Ascending aorta (tissue), 2 donors: ENCODE results near the gene XYLT1. TPM values are rescaled to one million over a fixed set of nuclear protein-coding genes. Genes with fewer than 3 reads are reported as not detected.

Experiments
- DNase-seq, 2 donors: peaks; one replicate each; pipeline ENCODE4 v3.0.0-alpha.2; 2019; ENCODE audit warnings: low spot score in 2 of 2
- H3K27ac ChIP-seq, 2 donors: fragments of 200-600 bp; sonication (generic); one replicate each; pipeline ENCODE4 v1.5.1; 2016 to 2017; ENCODE audit warnings: mild to moderate bottlenecking in 1 of 2
- H3K27me3 ChIP-seq: fragments of 200-600 bp; sonication (generic); one replicate; pipeline ENCODE4 v1.5.1; 2017
- H3K36me3 ChIP-seq, 2 donors: fragments of 200-600 bp; sonication (generic); one replicate each; pipeline ENCODE4 v1.5.1; 2016
- H3K4me1 ChIP-seq, 2 donors: fragments of 200-600 bp; sonication (generic); one replicate each; pipeline ENCODE4 v1.5.1; 2016 to 2017; ENCODE audit warnings: mild to moderate bottlenecking in 1 of 2
- H3K4me3 ChIP-seq, 2 donors: fragments of 200-600 bp; sonication (generic); one replicate each; pipeline ENCODE4 v1.5.1; 2016 to 2017; ENCODE audit warnings: mild to moderate bottlenecking in 1 of 2
- H3K9me3 ChIP-seq, 2 donors: fragments of 200-600 bp; sonication (generic); one replicate each; pipeline ENCODE4 v1.5.1; 2016
- intact Hi-C: fragments of 100-400 bp; cut with DNase I; formaldehyde crosslinking; loops from one replicate; pipeline ENCODE4 v1.15.1; 2023
- total RNA-seq: library from RNA; depleted of rRNA; stranded (reverse); fragments of >200 nt; gene quantifications from one replicate; pipeline ENCODE4 v1.1.0, GENCODE V29; 2016
- TF ChIP-seq, protein P1 (sequence below), 3 experiments: fragments of 200-600 bp in 2 of 3; fragments of 450-650 bp in 1 of 3; sonication (generic) in 2 of 3; IDR thresholded peaks; one replicate each; pipeline ENCODE4 v1.5.1; 2016 to 2019; ENCODE audit warnings: antibody characterized with exemption in 3 of 3, mild to moderate bottlenecking in 1 of 3, moderate library complexity in 1 of 3

The XYLT1 gene
- total RNA-seq, 1 donor from 2014 or later = 6.7 TPM

DNA sequence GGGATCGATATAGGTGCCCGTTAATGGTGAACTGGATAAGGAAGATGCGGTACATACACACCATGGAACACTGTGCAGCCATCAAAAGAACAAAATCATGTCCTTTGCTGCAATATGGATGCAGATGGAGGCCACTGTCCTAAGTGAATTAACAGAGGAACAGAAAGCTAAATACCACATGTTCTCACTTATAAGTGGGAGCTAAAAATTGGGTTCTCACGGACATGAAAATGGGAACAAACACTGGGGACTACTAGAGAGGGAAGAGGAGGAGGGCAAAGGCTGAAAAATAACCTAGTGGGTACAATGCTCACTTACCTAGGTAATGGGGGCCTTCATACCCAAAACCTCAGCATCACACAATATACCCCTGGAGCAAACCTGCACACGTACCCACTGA, 302.6 kb downstream of the XYLT1 start:
- intact Hi-C loops = no loop called here
- TF ChIP-seq, protein P1, sequence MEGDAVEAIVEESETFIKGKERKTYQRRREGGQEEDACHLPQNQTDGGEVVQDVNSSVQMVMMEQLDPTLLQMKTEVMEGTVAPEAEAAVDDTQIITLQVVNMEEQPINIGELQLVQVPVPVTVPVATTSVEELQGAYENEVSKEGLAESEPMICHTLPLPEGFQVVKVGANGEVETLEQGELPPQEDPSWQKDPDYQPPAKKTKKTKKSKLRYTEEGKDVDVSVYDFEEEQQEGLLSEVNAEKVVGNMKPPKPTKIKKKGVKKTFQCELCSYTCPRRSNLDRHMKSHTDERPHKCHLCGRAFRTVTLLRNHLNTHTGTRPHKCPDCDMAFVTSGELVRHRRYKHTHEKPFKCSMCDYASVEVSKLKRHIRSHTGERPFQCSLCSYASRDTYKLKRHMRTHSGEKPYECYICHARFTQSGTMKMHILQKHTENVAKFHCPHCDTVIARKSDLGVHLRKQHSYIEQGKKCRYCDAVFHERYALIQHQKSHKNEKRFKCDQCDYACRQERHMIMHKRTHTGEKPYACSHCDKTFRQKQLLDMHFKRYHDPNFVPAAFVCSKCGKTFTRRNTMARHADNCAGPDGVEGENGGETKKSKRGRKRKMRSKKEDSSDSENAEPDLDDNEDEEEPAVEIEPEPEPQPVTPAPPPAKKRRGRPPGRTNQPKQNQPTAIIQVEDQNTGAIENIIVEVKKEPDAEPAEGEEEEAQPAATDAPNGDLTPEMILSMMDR (IDR thresholded peaks at IDR 0.05) = no peak
- Histone ChIP-seq H3K27ac (no peak overlapping the region), H3K36me3 (no peaks in the 10 kb centered on the region), H3K27me3 (no peaks in the 10 kb centered on the region), H3K4me3 (no peak overlapping the region), H3K4me1 (no peaks in the 10 kb centered on the region), H3K9me3 (no peaks in the 10 kb centered on the region)
- DNase-seq = no peak

DNA sequence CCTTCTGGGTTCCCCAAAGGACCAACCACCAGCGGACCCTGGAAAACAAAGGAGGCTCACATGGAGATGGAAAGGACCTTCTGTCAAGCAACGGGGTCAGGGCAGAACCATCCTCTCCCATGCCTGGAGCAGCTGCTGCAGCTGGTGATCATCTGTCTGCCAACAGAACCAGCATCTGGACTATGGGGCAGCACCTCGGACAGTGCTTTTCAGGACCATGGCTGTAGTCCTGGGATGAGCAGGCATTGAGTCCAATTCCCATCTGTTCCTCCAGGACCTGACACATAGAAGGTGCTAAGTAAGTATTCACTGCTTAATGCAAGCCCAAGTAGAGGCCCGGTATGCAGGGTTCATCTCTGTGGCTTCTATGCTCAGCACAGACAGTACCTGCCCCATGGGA, 304.7 kb downstream of the XYLT1 start:
- Histone ChIP-seq H3K9me3 (no peaks in the 10 kb centered on the region), H3K4me3 (no peak overlapping the region), H3K36me3 (no peaks in the 10 kb centered on the region), H3K27me3 (no peaks in the 10 kb centered on the region), H3K27ac (no peak overlapping the region), H3K4me1 (no peaks in the 10 kb centered on the region)
- no peak for DNase-seq
- intact Hi-C loops = no loop called here
- TF ChIP-seq, protein P1 (IDR thresholded peaks at IDR 0.05) = no peak

DNA sequence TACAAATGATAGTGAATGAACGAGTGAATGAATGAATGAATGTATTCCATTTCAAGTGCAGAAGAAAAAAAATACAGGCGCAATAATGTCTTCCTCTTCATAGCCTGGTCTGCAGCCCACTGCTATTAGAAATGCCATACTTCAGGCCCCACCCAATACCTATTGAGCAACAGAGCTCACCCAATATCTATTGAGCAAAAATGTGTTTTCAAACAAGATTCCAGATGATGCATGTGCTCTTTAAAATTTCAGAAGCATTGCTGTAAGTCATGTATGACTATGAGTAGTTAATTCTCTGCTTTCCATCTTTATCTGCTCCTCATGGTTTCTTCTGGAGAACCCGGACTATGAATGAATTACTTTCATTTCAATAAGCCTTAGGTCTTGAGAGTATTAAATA, 308.2 kb downstream of the XYLT1 start:
- H3K27me3 ChIP-seq = no peaks in the 10 kb centered on the region

DNA sequence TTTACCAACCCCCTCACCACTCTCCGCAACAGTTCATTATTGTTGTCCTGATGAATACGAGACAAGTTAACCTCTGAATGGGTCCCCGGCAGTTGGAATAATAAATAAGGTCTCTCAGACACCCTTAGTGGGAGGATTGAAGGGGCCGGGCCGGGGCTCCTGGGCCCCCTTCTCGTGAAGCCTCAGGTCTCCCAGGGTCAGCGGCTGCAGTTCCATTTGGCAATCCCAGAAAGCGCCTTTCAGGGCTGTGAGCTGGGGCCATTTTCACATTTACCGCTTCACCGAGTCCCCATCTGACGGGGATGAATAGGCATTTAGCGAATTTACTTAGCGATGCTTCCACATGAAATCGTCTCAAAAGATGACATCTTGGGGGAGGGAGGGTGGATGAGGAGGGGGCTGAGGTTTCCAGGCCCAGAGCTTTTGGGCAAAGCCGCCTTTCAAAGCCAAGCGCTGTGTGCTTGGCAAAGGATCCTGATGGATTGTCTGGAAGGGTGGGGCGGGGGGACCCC, 309.8 kb downstream of the XYLT1 start:
- no peaks in the 10 kb centered on the region for H3K36me3 ChIP-seq
- no peak overlapping the region for H3K4me3 ChIP-seq
- TF ChIP-seq, protein P1 (IDR thresholded peaks at IDR 0.05) = no peak
- no peaks in the 10 kb centered on the region for H3K9me3 ChIP-seq
- intact Hi-C loops = no loop called here
- no peaks in the 10 kb centered on the region for H3K27me3 ChIP-seq
- H3K4me1 ChIP-seq = no peaks in the 10 kb centered on the region
- H3K27ac ChIP-seq = no peak overlapping the region
- DNase-seq = no peak

More for the DNA sequence above, 308.2 kb downstream of the XYLT1 start:
- no peak for DNase-seq
- Histone ChIP-seq H3K27ac (no peak overlapping the region), H3K4me1 (no peaks in the 10 kb centered on the region), H3K36me3 (no peaks in the 10 kb centered on the region), H3K9me3 (no peaks in the 10 kb centered on the region), H3K4me3 (no peak overlapping the region)
- TF ChIP-seq, protein P1 (IDR thresholded peaks at IDR 0.05) = no peak
- intact Hi-C loops = no loop called here

- H3K4me3 ChIP-seq = no peak overlapping the region
- intact Hi-C loops = no loop called here
Measured at GRCh38 chr16:17160285-17160853, 310.4 kb downstream of the XYLT1 start.

More at GRCh38 chr16:17160285-17160853, 310.4 kb downstream of the XYLT1 start:
- H3K27ac ChIP-seq = no peak overlapping the region
- no peaks in the 10 kb centered on the region for H3K27me3 ChIP-seq
- H3K4me1 ChIP-seq = no peaks in the 10 kb centered on the region
- no peaks in the 10 kb centered on the region for H3K9me3 ChIP-seq
- DNase-seq = no peak
- no peaks in the 10 kb centered on the region for H3K36me3 ChIP-seq
- TF ChIP-seq, protein P1 (IDR thresholded peaks at IDR 0.05) = no peak
